SIG-M5 treated with dmso at 0.1 percent for 504 hours (cell line): ENCODE data around the gene TCEA3.
A peak's percentile ranks its signal among the peaks of the same experiment; 100 is the strongest.
"Not testable (repeated sequence)": the region's sequence is repeated elsewhere in the genome, so short reads cannot be mapped to it uniquely, and the experiment has no call there.

Experiments used
- DNase-seq: peaks from one replicate; lab custom pipeline; 2025; ENCODE audit not compliant: unreplicated experiment; lab: John Stamatoyannopoulos, UW

Gene TCEA3

GRCh38 chr1:23394684-23395083 lies 29.9 kb downstream of the TCEA3 start:
- DNase-seq = no peak

GRCh38 chr1:23394181-23394580 lies 30.4 kb downstream of the TCEA3 start:
- DNase-seq = no peak

- DNase-seq = no peak
These were observed 30.8 kb downstream of the TCEA3 start for GRCh38 chr1:23393706-23394105.

GRCh38 chr1:23392125-23392855 lies 32.3 kb downstream of the TCEA3 start:
- DNase-seq = no peak

- peak; percentile 12 for DNase-seq
These were observed 34.7 kb downstream of the TCEA3 start for GRCh38 chr1:23389837-23390321.

- no peak for DNase-seq
These were observed 37.1 kb downstream of the TCEA3 start for GRCh38 chr1:23387494-23387893.

- DNase-seq = no peak
These were observed 39.4 kb downstream of the TCEA3 start for GRCh38 chr1:23385119-23385621.

- no peak for DNase-seq
These were observed 40.1 kb downstream of the TCEA3 start for GRCh38 chr1:23384312-23385058.

GRCh38 chr1:23383577-23384311 lies 40.8 kb downstream of the TCEA3 start:
- DNase-seq = no peak

- no peak for DNase-seq
These were observed 43.2 kb downstream of the TCEA3 start for GRCh38 chr1:23381233-23381885.

GRCh38 chr1:23380719-23381118 lies 43.8 kb downstream of the TCEA3 start:
- no peak for DNase-seq

- not testable (repeated sequence) for DNase-seq
These were observed 44.3 kb downstream of the TCEA3 start for GRCh38 chr1:23380236-23380635.

- no peak for DNase-seq
These were observed 47.4 kb downstream of the TCEA3 start for GRCh38 chr1:23376890-23377811.

GRCh38 chr1:23374079-23374735 lies 50.3 kb downstream of the TCEA3 start:
- not testable (repeated sequence) for DNase-seq

- no peak for DNase-seq
These were observed 52.3 kb downstream of the TCEA3 start for GRCh38 chr1:23371987-23372880.

- DNase-seq = no peak
These were observed 53.6 kb downstream of the TCEA3 start for GRCh38 chr1:23370709-23371584.

- DNase-seq = no peak
These were observed 54.2 kb downstream of the TCEA3 start for GRCh38 chr1:23370330-23370708.
